A549 (cell line): ENCODE data around the gene CAMK1.

Experiments
- CEBPB ChIP-seq, 2 experiments: fragments of >200 bp in 1 of 2; sonication (Bioruptor Twin) in 1 of 2; formaldehyde crosslinking in 1 of 2; IDR thresholded peaks; 2 replicates each; pipeline ENCODE4 v1.6.1; 2012 to 2016
- CTCF ChIP-seq: fragments of >200 bp; sonication (Bioruptor Twin); formaldehyde crosslinking; IDR thresholded peaks from 3 replicates; pipeline ENCODE4 v1.5.1; 2016
- EP300 ChIP-seq, 2 experiments: fragments of >200 bp; sonication (Bioruptor Twin); formaldehyde crosslinking; IDR thresholded peaks; 2 replicates in 1 of 2; 3 replicates in 1 of 2; pipeline ENCODE4 v1.6.1; 2016 to 2017
- KDM1A ChIP-seq: fragments of 200-600 bp; sonication (generic); IDR thresholded peaks from 2 replicates; pipeline ENCODE4 v1.6.1; 2016; ENCODE audit warnings: low read depth, mild to moderate bottlenecking
- MAFK ChIP-seq: fragments of 450-650 bp; IDR thresholded peaks from 2 replicates; pipeline ENCODE4 v1.6.1; 2014; ENCODE audit not compliant: partially characterized antibody
- NPAS2 ChIP-seq: fragments of 250-450 bp; sonication (Bioruptor Pico); IDR thresholded peaks from 2 replicates; pipeline ENCODE4 v1.8.0; 2022; ENCODE audit warnings: mild to moderate bottlenecking, moderate library complexity, borderline replicate concordance
- PHF8 ChIP-seq: fragments of 200-600 bp; sonication (generic); IDR thresholded peaks from 2 replicates; pipeline ENCODE4 v1.6.1; 2016; ENCODE audit warnings: low read depth, mild to moderate bottlenecking, antibody characterized with exemption, moderate library complexity, borderline replicate concordance
- RNF2 ChIP-seq: fragments of 200-600 bp; sonication (generic); IDR thresholded peaks from 2 replicates; pipeline ENCODE4 v1.6.1; 2016; ENCODE audit warnings: low read depth, mild to moderate bottlenecking, antibody characterized with exemption, moderate library complexity, borderline replicate concordance
- ZNF302 ChIP-seq: fragments of 250-450 bp; sonication (Bioruptor Pico); IDR thresholded peaks from 2 replicates; pipeline ENCODE4 v1.9.0; 2021; ENCODE audit warnings: inconsistent platforms, mild to moderate bottlenecking, moderate library complexity
- TF ChIP-seq, protein P1 (sequence below): fragments of 250-450 bp; sonication (Bioruptor Pico); IDR thresholded peaks from 2 replicates; pipeline ENCODE4 v1.5.0; 2021; ENCODE audit warnings: mild to moderate bottlenecking, moderate library complexity, borderline replicate concordance

DNA sequence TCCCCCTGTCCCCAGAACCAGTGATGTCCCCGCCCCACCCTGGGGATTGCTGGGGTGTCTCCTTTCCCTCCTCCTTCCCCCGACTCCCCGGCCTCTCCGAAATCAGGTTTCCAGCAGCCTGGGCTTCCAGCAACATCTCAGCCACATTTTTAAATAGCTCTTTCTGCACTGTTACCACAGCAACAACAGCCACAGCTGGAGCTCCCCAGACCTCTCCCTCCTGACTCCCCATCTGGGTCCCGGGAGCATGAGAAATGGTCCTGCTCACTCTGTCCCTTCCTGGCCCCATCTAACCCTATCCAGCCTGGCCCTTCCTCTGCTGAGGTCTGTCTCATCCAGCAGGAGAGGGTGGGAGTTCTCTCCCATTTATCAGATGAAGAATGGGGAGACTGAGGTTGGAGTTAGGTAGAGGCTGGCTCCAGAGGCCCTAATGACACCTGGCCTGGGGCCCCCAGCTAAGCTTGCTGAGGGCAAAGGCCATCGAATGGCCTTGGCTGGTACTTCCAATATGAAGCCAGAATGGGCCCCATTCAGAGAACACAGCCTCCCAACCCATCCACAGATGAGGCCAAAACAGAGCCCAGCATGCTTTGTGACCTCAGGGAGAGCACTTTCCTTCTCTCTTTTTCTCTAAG is 1.5 kb downstream of the CAMK1 start:
- TF ChIP-seq, protein P1, sequence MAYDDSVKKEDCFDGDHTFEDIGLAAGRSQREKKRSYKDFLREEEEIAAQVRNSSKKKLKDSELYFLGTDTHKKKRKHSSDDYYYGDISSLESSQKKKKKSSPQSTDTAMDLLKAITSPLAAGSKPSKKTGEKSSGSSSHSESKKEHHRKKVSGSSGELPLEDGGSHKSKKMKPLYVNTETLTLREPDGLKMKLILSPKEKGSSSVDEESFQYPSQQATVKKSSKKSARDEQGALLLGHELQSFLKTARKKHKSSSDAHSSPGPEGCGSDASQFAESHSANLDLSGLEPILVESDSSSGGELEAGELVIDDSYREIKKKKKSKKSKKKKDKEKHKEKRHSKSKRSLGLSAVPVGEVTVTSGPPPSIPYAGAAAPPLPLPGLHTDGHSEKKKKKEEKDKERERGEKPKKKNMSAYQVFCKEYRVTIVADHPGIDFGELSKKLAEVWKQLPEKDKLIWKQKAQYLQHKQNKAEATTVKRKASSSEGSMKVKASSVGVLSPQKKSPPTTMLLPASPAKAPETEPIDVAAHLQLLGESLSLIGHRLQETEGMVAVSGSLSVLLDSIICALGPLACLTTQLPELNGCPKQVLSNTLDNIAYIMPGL: no peak
- TF ChIP-seq KDM1A (no peak), MAFK (no peak), CTCF (no peak), EP300 (IDR thresholded peaks at IDR 0.05) (no peak), RNF2 (no peak), CEBPB (IDR thresholded peaks at IDR 0.05) (no peak), ZNF302 (CRISPR knock-in tag) (no peak), PHF8 (no peak), NPAS2 (CRISPR knock-in tag) (no peak)
